ENCODE results near the gene DHRSX. TPM values are rescaled to one million over a fixed set of nuclear protein-coding genes. Genes with fewer than 3 reads are reported as not detected.

The DHRSX gene
- total and polyA plus RNA-seq, 2 of the 8 experiments (the other 6 are each of a cell fraction or from before 2014, with no cell fraction given), result 35.1 to 43.4 TPM

- POLR2A ChIA-PET (ENCODE audit: partially characterized antibody), result no interaction called here
- Histone ChIP-seq H4K91ac (replicated peaks; ENCODE audit: insufficient read length, low read length) (no peak overlapping the region), H2BK120ac (replicated peaks; ENCODE audit: low read depth, low read length) (no peak overlapping the region), H3K14ac (ENCODE audit: insufficient read length) (no peak overlapping the region), H2BK5ac (ENCODE audit: low read depth, low read length) (no peak overlapping the region), H3K79me2 (ENCODE audit: control insufficient read depth in 1 of 2, insufficient read depth in 2 of 2, low read length in 2 of 2) (no peaks in the 10 kb centered on the region), H3K4ac (replicated peaks; ENCODE audit: insufficient read length, low read depth, low read length) (no peak overlapping the region), H2AFZ (ENCODE audit: low read length) (no peak overlapping the region), H2BK20ac (ENCODE audit: low read length) (no peak overlapping the region), H3K27me3 (replicated peaks in 1 of 4; ENCODE audit: control insufficient read depth in 3 of 4, extremely low read depth in 1 of 4, insufficient read depth in 3 of 4, low read length in 3 of 4) (no peaks in the 10 kb centered on the region), H3K56ac (replicated peaks; ENCODE audit: insufficient read length, low read depth, low read length) (no peak overlapping the region), H3K23me2 (ENCODE audit: low read depth, low read length) (no peaks in the 10 kb centered on the region), H3K9me3 (ENCODE audit: insufficient read depth in 2 of 2, low read depth in 1 of 2, low read length in 1 of 2) (peaks cover 13 to 16% of the 10 kb centered on the region in 2 experiments), H3K18ac (ENCODE audit: extremely low read depth, low read length) (no peak overlapping the region), H4K8ac (ENCODE audit: extremely low read depth, insufficient read depth, low read length) (no peak overlapping the region), H3K36me3 (ENCODE audit: control insufficient read depth in 2 of 4, insufficient read depth in 4 of 4, low read length in 3 of 4) (0 out of 8 replicates have a peak, but pooled peaks cover 0 to 4% (median 0%) of the 10 kb centered on the region in 4 experiments), H3K4me3 (ENCODE audit: extremely low read depth in 1 of 4, insufficient read depth in 2 of 4, low read depth in 3 of 4, low read length in 4 of 4) (no peak overlapping the region), H4K20me1 (replicated peaks in 1 of 2; ENCODE audit: control insufficient read depth in 1 of 2, insufficient read depth in 2 of 2, low read length in 2 of 2) (no peaks in the 10 kb centered on the region), H3K27ac (ENCODE audit: low read depth, low read length) (no peak overlapping the region), H4K5ac (ENCODE audit: insufficient read length, low read depth, low read length) (no peak overlapping the region), H3K4me1 (replicated peaks in 1 of 4; ENCODE audit: control insufficient read depth in 3 of 4, insufficient read depth in 4 of 4, low read length in 3 of 4) (peaks cover 2 to 17% (median 10%) of the 10 kb centered on the region in 4 experiments; a peak in 6 of 7 replicates), H2AK5ac (ENCODE audit: low read depth, low read length) (no peak overlapping the region), H3K79me1 (ENCODE audit: low read depth, low read length) (no peaks in the 10 kb centered on the region), H3K9ac (replicated peaks in 1 of 4; ENCODE audit: extremely low read depth in 1 of 4, low read depth in 3 of 4, low read length in 3 of 4) (no peak overlapping the region), H3K4me2 (ENCODE audit: insufficient read depth in 1 of 2, low read depth in 2 of 2, low read length in 2 of 2) (no peak overlapping the region), H2BK15ac (ENCODE audit: low read length) (no peak overlapping the region), H2BK12ac (ENCODE audit: low read depth, low read length) (no peak overlapping the region), H3K23ac (ENCODE audit: insufficient read length) (no peak overlapping the region)
- TF ChIP-seq BRCA1 (IDR thresholded peaks at IDR 0.05; ENCODE audit: low read depth, low read length) (no peak), ASH2L (IDR thresholded peaks at IDR 0.05; ENCODE audit: low read length) (no peak), JUN (IDR thresholded peaks at IDR 0.05; ENCODE audit: low read depth, low read length) (no peak), CTCF (IDR thresholded peaks at IDR 0.05; ENCODE audit: control extremely low read depth in 1 of 3, insufficient read depth in 1 of 3, low read depth in 1 of 3, low read length in 3 of 3) (no peak)
- 91% methylated on average over 1 of the region's 1 CpG; no CpG with 5 or more reads in 1 of the 2 experiments for WGBS, 2 experiments (ENCODE audit: extremely low coverage in 1 of 2, insufficient coverage in 1 of 2, insufficient read length in 1 of 2, insufficient replicate concordance in 2 of 2, low coverage in 1 of 2, low lambda C conversion rate in 2 of 2, missing lambda C conversion rate in 1 of 2)
- CTCF ChIA-PET (ENCODE audit: partially characterized antibody), result no interaction called here
- FAIRE-seq (no peak), DNase-seq (ENCODE audit: low read depth in 1 of 2, low spot score in 2 of 2) (no peak)
Observed at GRCh38 chrX:2545144-2545543, 44.4 kb upstream of the DHRSX start.
